MCF 10A (cell line): ENCODE results near the gene ARHGAP20. TPM values are rescaled to one million over a fixed set of nuclear protein-coding genes. Genes with fewer than 3 reads are reported as not detected.

Source experiments
- BruUV-seq: library from RNA; stranded (reverse); fragments of 400-500 nt; replicated peaks from 2 replicates; lab custom pipeline; 2021; lab: Mats Ljungman, UMichigan
- CTCF ChIA-PET: fragments of 300-600 bp; sonication (Branson Sonifier 250); formaldehyde crosslinking; extraction: SDS; loops from one replicate; lab custom pipeline; 2021; ENCODE audit warnings: antibody characterized with exemption, inconsistent platforms; lab: Yijun Ruan, JAX
- POLR2A ChIA-PET: fragments of 300-600, 350-650 bp; sonication (Branson Sonifier 250); formaldehyde crosslinking; extraction: SDS; loops from one replicate; lab custom pipeline; 2020; ENCODE audit warnings: antibody characterized with exemption, inconsistent platforms; lab: Yijun Ruan, JAX
- DNase-seq: peaks from one replicate; pipeline ENCODE4 v3.0.0-alpha.2; 2018; ENCODE audit not compliant: unreplicated experiment
- H3K27ac Mint-ChIP-seq: one replicate; pipeline ENCODE4 v1.8.0; 2022; ENCODE audit warnings: mild to moderate bottlenecking, low read depth, mixed read lengths; ENCODE audit not compliant: unreplicated experiment
- H3K27me3 Mint-ChIP-seq: one replicate; pipeline ENCODE4 v1.8.0; 2022; ENCODE audit warnings: mixed read lengths; ENCODE audit not compliant: insufficient read depth, unreplicated experiment
- H3K36me3 Mint-ChIP-seq: one replicate; pipeline ENCODE4 v1.8.0; 2022; ENCODE audit warnings: mild to moderate bottlenecking, moderate library complexity, mixed read lengths; ENCODE audit not compliant: insufficient read depth, unreplicated experiment
- H3K4me1 Mint-ChIP-seq: one replicate; pipeline ENCODE4 v1.8.0; 2022; ENCODE audit warnings: mixed read lengths; ENCODE audit not compliant: insufficient read depth, unreplicated experiment
- H3K4me3 Mint-ChIP-seq: one replicate; pipeline ENCODE4 v1.8.0; 2022; ENCODE audit warnings: mild to moderate bottlenecking, moderate library complexity, mixed read lengths; ENCODE audit not compliant: unreplicated experiment
- H3K9me3 Mint-ChIP-seq: one replicate; pipeline ENCODE4 v1.8.0; 2022; ENCODE audit warnings: mixed read lengths; ENCODE audit not compliant: unreplicated experiment
- CTCF ChIP-seq: fragments of 200-600 bp; IDR thresholded peaks from one replicate; pipeline ENCODE4 v1.8.0; 2022; ENCODE audit warnings: antibody characterized with exemption, mild to moderate bottlenecking; ENCODE audit not compliant: unreplicated experiment
- intact Hi-C: fragments of 100-400 bp; cut with micrococcal nuclease; formaldehyde crosslinking; loops from 2 replicates; pipeline ENCODE4 v1.14.1; 2022
- total RNA-seq: library from RNA; stranded (reverse); gene quantifications from 2 replicates; pipeline ENCODE4 v1.2.3, GENCODE V29; 2022

The ARHGAP20 gene
- total RNA-seq, 1 experiment from 2014 or later: not detected

DNA sequence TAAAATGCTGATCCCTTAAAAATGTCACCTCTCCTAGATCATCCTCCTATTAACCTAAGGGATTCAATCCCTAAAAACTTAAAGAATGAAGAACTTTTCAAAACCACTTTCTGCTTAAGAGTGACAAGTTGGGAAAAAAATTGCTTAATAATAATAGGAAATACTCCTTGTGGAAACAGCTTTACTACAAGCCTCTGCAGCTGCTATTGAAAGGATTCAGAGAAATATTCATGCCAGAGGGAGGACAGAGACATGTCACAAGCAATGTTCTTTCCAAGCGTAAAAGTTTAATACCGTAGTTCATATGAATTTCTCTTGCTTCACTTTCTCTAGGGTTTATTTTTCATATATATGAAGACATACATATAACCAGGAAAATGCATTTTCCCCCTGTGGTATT, 98.2 kb downstream of the ARHGAP20 start:
- POLR2A ChIA-PET: no interaction called here
- CTCF ChIA-PET: no interaction called here
- no peak for TF ChIP-seq CTCF

DNA sequence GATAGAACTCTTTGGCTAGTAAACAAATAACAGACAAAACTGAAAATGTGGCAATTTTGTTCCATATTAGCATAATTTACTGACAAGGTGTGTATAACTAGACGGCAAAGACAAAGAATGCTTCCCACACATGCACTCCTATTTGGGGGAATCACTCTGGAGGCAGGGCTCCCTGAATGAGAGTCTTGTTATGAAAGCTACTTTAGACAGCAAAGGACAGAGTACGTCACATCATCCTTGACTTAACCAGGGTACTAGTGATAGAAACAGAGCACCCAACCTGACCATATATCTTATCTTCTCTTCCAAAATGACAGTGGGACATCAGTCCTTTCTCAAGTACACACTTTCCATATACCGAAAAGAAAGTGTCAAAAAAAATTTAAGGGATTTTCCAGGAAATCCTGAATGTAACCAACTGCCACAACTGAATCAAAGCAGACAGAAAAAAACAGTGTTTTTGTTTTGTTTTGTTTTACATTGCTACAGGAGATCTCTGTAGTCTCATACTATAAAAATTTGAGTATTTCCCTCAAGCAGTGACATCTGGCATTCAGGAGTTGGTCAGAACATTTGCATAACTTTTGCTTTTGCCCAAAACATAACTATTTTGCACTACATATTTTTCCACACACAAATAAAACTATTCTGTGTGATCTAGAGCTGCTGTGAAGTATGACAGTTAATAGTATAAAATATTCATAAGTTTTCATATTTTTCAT, 98.9 kb downstream of the ARHGAP20 start:
- ChIA-PET CTCF (no interaction called here), POLR2A (no interaction called here)
- no peaks in the 10 kb centered on the region for H3K36me3 Mint-ChIP-seq
- no peak overlapping the region for H3K4me3 Mint-ChIP-seq
- H3K4me1 Mint-ChIP-seq: no peaks in the 10 kb centered on the region
- H3K27me3 Mint-ChIP-seq: peaks cover 87% of the 10 kb centered on the region
- no peak overlapping the region for H3K27ac Mint-ChIP-seq
- no peak for TF ChIP-seq CTCF
- intact Hi-C loops: no loop called here
- BruUV-seq: no TSS peak
- H3K9me3 Mint-ChIP-seq: no peaks in the 10 kb centered on the region
- DNase-seq: no peak

More for the DNA sequence above, 98.2 kb downstream of the ARHGAP20 start:
- Mint-ChIP-seq H3K36me3 (no peaks in the 10 kb centered on the region), H3K4me3 (no peak overlapping the region), H3K9me3 (no peaks in the 10 kb centered on the region), H3K27me3 (peaks cover 80% of the 10 kb centered on the region), H3K27ac (no peak overlapping the region), H3K4me1 (no peaks in the 10 kb centered on the region)
- BruUV-seq: no TSS peak
- no peak for DNase-seq
- intact Hi-C loops: no loop called here

DNA sequence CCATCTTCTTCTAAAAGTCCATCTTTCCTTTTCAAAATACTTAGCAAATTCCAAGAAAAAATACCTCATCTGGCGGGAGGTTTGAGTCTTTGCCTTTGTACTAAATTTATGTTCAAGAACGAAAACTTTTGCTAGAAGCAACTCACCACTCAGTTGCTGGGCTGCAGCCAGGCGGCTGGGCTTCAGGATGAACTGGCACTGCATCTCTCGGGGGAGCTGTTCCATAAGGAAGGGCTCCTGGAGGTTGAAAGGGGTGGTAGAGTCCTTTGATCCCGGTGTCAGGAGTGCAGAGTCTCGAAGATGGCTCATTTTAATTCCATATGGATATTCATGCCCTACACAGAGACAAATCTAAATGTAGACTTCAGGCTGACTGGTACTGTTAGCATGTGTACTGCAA, 105.8 kb downstream of the ARHGAP20 start:
- BruUV-seq: no TSS peak
- Mint-ChIP-seq H3K4me1 (no peaks in the 10 kb centered on the region), H3K27ac (no peak overlapping the region), H3K27me3 (peaks cover 92% of the 10 kb centered on the region), H3K4me3 (no peak overlapping the region), H3K9me3 (no peaks in the 10 kb centered on the region), H3K36me3 (no peaks in the 10 kb centered on the region)
- intact Hi-C loops: no loop called here
- TF ChIP-seq CTCF: no peak
- POLR2A ChIA-PET: interaction anchor here (0.6 kb wide), 1 partner anchor 14 kb away, joined by 4 read pairs; no protein-coding TSS in a partner anchor
- DNase-seq: peak; percentile 4
- CTCF ChIA-PET: interaction anchor here (0.6 kb wide), 1 partner anchor 15 kb away, joined by 4 read pairs; no protein-coding TSS in a partner anchor

DNA sequence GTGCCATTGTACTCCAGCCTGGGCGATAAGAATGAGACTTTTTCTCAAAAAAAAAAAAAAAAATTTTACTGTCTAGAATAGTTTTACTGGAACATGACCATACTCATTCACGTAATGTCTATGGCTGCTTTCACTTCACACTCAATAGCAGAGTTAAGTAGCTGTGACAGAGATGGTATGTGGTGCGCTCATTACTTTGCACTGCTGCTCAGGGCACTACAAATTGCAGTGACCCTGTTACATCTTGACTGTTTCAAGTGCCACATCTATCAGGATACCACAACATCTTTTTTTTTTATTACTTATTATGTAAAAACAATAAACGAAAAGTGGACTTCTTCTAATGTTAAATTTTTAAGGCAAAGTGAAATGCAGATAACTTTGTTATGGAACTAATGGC, 110.3 kb downstream of the ARHGAP20 start:
- H3K4me1 Mint-ChIP-seq: no peaks in the 10 kb centered on the region
- H3K9me3 Mint-ChIP-seq: no peaks in the 10 kb centered on the region
- intact Hi-C loops: no loop called here
- CTCF ChIA-PET: interaction anchor here (0.5 to 0.7 kb wide), 2 partner anchors 1395 to 1904 kb away, joined by 3 to 4 read pairs; no protein-coding TSS in a partner anchor
- no peak for TF ChIP-seq CTCF
- peaks cover 48% of the 10 kb centered on the region for H3K27me3 Mint-ChIP-seq
- H3K4me3 Mint-ChIP-seq: no peak overlapping the region
- no peak for DNase-seq
- no peaks in the 10 kb centered on the region for H3K36me3 Mint-ChIP-seq
- no peak overlapping the region for H3K27ac Mint-ChIP-seq
- BruUV-seq: no TSS peak
- POLR2A ChIA-PET: interaction anchor here (0.6 kb wide), 1 partner anchor 702 kb away, joined by 3 read pairs; no protein-coding TSS in a partner anchor
